Inflammatory macrophage treated with lipopolysaccharide for 4 hours (primary cell): ENCODE results near the gene RNF103.
A peak's percentile ranks its signal among the peaks of the same experiment; 100 is the strongest.
"Not testable (repeated sequence)": the region's sequence is repeated elsewhere in the genome, so short reads cannot be mapped to it uniquely, and the experiment has no call there.

ENCODE experiments used
- DNase-seq: peaks from one replicate; pipeline ENCODE4 v3.0.0-alpha.2; 2020

RNF103 gene

DNA sequence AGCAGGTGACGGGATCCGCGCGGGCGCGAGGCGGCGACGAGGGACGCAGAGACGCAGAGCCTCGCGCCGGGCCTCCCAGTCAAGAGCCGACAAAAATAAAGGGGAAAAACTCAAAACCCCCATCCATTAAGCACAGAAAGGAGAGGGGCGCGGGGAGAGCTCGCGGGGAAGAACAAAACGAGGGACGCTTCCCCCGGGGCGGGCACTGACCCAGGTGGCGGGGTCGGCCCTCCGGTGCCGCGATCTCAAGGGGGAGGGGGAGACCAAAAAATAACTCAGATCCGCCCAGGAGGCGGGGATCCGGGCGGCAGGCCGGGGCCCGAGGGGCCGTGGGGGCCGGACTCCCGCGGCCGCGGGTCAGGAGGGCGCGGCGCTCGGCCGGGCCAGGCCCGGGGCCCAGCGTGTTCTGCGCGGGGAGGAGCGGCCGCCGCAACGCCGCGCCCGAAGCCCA, 597 bp downstream of the RNF103 start:
- peak; percentile 57 for DNase-seq

DNA sequence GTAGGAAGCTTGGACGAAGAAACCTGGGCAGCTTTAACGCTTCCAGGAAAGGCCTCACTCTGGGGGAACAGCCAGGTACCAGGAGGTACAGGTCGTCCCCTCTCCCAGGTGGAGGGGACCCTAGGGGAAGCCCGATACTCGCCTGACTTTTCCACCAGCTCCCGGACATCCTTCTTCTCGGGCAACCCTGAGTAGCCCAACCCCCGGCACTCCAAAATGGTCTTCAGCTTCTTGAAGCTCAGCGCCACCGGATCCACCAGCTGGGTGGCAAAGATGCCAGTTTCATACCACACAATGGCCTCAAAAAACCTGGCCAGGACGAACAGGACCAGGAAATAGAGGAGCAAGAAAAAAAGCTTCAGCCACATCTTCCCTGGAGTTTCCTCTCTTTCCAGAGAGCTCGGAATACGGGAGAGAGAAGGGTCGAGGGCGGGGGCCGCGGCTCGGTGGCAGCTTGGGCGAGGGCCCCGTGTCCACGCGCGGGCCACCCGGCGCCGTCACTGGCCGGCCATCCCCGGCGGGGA, 1.1 kb downstream of the RNF103 start:
- peak; percentile 29 for DNase-seq

DNA sequence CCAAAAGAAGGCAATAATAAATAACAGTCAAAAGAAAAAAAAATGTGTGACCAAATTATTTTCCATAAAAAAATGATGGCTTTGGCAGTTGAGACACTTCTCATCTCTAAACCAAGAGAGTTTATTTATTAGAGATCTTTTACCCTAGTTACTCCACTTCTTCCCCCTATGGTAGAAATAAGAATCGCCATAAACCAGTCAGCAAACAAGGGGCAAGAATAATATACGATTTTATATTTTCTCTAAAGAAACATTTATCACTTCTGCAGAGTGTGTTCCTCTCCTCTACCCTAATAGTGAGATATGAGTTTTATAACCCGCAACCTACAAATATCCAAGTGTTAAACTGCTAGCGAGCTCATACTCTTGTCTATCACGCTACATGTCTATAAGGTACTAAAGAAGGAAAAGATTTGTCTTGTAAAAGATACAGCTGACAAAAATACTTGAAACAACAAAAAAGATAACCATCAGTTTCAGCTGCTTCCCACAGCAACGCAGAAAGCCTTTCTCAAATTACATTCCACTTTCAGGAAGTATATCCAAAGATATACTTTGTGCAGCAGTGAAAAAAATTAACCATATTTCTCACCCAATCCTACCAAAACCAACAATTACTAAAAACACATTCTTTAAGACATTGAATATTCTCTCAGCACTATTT, 2.3 kb downstream of the RNF103 start:
- no peak for DNase-seq

DNA sequence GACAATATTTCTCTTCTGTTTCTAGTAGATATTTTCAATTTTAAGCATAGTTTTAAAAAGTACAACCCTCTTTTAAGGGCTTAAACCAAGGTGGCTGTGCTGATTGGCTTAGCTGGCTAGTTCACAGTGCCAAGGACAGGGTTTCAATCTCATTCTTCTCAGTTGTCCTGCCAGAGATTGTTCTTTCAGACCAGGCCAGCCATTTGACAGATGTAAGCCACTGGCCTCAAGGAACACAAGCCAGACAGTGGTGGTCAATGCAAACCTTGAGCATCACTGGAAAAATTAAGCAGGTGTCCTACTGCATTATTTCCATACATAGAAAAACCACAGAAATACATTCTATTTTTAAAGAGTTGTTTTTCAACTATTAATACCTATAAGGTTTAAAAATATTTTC, 5.9 kb downstream of the RNF103 start:
- no peak for DNase-seq

DNA sequence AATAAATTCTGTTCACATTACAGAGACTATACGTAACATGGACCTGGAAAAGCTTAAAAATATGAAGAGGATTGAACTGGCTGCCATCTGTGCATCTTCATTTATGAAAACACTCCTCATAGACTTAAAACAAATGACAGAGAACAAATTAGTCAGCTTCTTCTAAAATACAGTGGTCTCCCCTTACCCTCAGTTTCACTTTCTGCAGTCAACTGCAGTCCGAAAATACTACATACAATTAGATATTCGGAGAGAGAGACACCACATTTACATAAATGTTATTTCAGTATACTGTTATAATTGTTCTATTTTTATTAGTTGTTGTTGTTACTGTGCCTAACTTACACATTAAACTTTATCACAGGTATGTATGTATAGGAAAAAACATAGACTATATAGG, 6.5 kb downstream of the RNF103 start:
- DNase-seq: no peak

DNA sequence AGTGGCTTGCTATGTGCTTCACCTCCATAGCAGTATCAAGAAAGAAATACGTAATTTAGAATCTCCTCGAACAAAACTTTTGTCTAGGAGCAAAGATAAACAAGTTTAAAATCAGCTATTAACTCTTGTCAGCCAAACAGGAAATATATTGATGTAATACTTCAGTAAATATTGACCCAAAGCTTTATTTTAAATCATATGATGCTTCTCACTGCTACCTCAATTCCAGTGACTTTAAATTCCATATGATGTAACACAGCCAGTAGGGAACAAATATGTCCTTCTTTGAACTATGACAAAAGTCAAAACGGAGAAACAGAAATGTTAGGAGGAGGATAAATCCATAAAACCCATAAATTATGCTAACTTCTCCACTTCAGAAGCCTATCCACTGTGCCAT, 7.2 kb downstream of the RNF103 start:
- no peak for DNase-seq

DNA sequence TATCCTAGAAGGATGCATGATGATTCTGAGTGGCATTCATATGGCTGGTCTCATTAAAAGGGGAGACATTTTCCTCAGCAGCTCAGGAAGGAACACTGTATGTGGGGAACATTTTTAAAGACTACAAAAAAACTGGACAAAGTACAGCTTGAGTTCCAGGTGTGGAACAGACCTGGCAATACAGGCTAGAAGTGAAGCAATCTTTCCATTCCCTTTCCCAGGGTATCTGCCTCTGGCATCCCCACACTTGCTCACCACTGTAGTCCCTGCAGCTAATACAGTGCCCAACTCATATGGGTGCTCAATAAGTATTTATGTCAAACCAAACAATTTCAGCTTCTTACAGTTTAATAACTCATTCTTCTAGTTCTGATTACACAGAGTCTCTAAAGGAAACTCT, 8.1 kb downstream of the RNF103 start:
- no peak for DNase-seq

DNA sequence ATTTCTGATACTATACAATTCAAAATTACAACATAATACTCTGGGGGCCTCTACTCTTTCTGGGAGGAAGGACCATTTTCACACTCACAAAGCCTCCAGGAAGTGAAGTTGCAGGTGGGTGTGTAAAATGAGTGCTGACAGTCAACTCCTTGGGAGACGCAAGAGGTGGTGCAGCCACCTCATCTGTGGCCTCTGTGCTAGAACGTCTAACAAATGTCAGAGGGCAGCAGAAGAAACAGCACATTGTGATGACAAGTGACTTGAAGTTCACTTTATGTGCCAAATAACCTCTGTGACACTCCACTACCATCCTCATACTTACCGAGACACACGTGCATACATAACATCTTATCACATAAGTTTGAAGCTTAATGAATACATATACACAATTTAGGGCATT, 10.2 kb downstream of the RNF103 start:
- DNase-seq: no peak

DNA sequence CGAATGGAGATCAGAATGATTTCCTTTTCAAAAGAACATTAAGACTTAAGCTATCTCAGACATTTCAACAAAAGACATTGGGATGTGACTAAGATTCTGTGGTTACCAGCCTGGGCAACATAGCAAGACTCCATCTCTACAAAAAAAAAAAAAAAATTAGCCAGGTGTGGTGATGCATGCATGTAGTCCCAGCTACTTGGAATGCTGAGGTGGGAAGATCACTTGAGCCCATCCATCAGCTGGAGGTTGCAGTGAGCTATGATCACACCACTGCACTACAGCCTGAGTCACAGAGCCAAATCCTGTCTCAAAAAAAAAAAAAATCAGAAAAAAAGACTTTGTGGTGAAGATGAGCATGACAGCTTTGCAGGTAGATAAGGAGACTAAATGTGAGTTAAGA, 12.8 kb downstream of the RNF103 start:
- DNase-seq: no peak

DNA sequence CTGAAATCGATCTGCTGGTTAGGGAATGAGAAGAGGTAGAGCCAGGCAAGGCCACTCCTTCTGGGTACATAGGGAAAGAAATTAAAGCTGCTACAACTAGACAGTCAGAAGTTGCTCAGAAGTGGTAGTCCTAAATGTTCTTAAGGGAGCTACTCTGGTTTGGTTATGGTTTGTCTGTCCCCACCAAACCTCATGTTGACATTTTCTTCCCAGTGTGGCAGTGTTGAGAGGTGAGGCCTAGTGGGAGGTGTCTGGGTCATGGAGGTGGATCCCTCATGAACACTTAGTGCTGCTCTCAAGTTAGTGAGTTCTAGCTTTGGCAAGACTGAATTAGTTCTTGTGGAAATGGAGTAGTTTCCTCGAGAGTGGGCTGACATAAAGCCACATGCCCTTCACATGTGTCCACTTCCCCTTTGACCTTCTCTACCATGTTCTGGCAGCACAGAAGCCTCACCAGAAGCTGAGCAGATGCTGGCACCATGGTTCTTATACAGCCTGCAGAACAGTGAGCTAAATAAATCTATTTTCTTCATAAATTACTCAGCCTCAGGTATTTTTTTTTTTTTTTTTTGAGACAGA, 14.7 kb downstream of the RNF103 start:
- DNase-seq: peak; percentile 21

DNA sequence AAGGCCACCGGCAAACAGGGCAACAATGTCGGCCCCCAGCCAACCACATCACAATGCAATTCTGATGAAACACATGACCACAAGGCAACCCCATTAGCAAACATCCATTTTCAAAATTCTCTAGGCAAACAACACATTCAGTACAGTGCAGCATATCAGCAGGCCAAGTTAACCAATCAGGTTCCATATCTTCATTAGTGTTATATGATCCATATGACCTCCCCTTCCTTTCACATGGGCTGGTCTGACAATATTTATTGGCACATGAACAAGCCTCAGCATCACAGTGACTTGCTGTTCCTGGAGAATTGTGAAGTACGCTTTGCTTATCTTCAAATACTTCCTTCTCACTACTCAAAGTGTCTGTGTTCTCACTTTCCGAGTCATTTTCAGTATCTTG, 19.8 kb downstream of the RNF103 start:
- no peak for DNase-seq

DNA sequence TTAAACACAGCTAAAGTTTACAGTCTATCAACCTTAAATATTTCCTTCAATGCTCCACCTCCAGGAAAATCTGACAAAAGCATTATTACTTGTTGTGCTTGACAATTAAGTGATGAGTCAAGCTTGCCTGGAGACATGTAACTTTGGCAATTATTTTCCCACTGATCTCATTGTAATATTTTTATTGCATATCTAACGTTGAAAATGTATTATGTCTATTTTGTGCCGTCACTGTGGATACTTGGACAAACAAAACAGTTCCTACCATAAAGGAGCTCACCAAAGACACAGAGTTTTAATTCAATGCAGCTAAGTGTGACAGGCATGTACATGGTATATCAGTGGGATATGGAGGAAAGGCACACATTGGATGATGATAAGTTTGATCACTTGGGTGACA, 24.7 kb downstream of the RNF103 start:
- no peak for DNase-seq

DNA sequence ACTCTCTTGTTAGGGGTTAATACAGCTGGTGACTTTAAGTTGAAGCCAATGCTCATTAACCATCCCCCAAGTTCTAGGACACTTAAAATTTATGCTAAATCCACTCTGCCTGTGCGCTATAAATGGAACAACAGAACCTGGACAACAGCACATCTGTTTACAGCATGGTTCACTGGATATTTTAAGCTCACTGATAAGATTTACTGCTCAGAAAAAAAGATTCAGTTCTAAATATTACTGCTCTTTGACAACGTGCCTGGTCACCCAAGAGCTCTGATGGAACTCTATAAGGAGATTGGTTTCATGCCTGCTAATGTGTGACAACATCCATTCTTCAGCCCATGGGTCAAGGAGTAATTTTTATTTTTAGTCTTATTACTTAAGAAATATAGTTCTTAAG, 27.5 kb downstream of the RNF103 start:
- no peak for DNase-seq

DNA sequence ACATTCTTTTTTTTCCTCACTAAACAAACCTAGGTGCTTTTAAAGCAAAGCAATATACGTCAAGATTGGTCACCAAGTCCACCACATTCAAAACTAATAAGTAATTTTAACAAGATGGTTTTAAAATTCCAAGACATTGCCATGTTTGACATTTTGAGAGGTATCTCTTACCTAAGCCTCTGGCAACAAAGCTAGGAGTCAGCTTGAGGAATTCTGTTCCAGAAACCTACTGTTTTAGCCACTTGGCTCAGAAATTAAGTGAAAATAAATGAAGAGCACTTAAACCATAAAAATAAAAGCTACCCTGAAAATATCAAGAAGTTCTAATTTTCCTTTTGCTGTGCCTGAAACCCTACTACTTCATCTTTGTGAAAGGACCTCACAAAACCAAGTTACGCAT, 30.4 kb downstream of the RNF103 start:
- DNase-seq: no peak

DNA sequence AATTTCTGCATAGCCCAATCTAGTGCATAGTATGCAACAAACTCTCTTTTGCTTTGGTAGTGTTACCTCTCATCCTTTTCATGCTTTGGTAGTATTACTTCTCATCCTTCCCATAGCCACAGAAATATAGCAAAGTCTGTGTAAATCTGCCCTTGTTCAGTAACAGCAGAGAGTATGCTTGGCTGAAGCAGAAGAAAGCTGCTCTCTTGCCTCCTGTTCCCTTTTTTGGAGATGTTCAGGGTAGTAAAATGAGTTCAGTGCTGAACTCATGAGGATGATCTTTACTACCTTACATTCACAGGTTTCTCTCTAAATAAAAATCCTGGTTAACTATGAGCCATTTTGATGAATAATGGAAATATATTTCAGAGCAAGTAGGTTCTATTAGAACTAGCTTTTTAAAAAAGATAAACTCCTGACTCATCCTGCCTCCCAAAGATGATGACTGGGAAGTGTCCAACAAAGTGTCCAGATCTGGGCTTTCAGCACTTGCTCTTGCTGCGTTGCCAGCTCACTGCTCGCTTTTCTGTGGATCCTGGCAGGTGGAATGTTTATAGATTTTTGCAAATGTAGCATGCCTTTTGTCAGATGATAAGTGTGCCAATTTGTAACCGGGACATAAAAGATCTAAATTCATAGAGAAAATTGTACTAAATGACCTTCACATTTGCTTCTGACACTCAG, 31.0 kb downstream of the RNF103 start:
- no peak for DNase-seq

DNA sequence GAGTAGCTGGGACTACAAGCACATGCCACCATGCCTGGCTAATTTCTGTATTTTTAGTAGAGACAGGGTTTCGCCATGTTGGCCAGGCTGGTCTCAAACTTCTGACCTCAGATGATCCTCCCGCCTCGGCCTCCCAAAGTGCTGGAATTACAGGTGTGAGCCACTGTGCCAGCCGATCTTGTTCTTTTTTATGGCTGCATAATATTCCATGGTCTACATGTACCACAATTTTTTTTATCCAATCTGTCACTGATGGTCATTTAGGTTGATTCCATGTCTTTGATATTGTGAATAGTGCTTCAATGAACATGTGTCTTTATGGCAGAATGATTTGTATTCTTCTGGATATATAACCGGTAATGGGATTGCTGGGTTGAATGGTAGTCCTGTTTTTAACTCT, 34.0 kb downstream of the RNF103 start:
- not testable (repeated sequence) for DNase-seq

DNA sequence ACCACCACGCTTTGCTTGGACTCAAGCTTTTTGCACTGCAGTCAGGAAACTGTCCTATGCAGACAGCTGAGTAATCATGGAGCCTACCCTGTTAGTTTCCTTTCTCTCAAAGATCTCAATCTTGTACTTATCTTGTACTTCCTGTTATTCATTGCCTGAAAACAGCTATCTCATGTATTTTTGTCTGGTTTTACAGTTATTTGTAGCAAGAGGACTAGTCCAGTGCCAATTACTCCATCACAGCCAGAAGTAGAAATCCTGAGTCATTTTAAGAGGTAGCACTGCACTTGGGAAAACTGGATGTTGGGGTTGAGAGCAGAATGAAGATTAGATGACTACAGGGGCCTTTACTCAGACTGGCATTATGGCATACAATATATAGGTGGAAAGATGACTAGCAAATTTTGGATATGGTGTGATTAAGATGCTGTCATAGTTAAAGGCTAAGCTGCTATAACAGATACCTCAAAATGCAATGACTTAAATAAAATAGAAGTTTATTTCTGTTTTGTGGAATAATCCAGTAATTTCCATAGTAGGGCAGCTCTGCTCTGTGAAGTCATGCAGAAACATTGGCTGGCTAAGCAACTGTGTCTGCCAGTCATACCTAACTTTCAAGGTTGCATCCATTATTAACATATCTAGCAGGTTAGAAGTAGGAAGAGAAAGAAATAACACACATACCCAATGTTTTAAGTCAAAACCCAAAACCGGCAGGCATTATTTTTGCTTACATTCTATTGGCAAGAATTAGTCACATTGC, 39.3 kb downstream of the RNF103 start:
- DNase-seq: peak; percentile 56

DNA sequence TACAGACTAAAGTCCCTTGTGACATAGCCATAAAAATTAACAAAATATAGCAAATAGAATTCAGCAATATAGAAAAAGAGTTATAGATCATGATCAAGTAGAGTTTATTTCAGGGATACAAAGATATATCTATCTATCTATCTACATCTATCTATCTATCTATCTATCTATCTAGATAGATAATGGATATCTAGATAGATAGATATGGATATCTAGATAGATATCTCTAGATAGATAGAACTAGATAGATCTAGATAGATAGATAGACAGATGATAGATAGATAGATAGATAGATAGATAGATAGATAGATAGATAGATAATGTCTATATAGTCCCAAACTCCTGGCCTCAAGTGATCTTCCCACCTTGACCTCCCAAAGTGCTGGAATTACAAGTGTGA, 43.1 kb downstream of the RNF103 start:
- DNase-seq: no peak

DNA sequence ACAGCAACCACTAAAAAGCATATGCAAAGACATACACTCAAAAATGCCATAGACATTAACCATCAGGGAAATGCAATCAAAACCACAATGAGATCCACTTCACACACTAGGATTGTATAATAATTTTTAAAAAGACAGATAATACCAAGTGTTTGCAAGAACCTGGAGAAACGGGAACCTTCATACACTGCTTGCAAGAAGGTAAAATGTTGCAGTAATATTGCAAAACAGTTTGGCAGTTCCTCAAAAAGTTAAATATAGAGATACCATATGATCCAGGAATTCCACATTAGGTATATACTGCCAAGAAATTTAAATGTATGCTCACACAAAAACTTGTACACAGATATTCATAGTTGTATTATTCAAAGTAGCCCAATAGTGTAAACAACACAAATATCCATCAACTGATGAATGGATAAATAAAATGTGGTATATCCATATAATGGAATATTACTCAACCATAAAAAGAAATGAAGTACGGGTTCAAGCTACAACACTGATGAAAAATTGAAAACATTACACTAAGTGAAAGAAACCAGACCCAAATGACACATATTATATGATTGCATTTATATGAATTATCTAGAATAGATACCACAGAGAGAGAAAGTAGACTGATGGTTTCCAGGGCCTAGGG, 45.7 kb downstream of the RNF103 start:
- DNase-seq: peak; percentile 40

DNA sequence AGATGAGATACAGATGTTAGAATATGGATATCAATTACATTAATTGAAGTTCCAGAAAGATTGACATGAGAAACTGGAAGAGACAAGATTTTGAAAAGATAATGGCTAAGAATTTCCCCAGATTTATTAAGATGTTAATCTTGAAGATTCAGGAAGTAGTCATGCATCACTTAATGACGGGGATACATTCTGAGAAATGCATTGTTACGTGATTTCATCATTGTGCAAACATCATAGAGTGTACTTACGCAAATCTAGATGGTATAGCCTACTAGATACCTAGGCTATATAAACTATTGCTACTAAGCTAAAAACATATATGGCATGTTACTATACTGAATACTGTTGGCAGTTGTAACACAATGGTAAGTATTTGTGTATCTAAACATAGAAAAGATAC, 53.6 kb downstream of the RNF103 start:
- peak; percentile 64 for DNase-seq

DNA sequence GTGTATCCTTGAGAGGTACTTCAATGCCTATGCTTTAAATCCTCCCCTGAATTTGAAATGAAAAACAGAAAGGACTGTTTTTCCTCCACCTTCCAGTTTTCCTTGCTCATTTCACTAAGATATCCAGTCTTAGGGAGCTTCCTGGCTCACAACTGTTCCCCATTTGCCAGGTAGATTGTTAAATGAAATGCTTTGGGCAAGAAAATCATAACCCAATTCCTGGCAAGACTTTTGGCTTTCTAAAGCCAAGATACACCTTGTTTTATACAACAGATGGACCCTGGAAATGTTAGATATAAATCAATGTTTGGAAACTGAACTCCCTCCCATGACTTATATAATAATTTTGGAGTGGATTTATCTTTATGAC, 56.9 kb downstream of the RNF103 start:
- DNase-seq: no peak

DNA sequence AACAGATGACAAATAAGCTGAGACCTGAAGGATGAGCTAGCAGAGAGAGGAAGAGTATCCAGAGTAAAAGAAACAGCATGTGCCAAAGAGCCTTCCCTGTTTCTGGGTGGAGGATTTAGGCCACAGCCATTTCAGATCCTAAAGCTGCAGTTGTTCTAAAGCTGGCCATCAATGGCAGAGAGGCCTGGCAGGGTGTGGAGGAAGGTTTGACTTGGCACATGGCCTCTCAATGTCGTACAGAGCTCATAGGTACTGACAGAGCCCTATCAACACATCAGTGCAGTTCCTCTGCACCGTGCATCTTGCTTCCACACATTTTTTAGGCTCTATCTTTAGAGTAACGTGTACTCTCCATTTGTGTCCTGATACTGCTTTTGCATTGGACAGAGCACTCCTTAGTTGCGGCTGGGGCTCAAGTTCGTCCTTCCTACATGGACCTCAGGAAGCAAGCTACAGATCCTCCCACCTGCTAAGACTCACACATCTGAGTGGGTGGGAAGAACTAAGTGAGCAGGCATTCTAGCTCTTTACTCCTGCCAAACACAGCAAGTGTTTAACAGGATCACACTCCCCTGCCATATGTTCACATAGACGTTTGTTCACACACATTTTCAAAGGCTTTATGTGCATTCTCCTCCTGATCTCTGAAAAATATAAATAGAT, 57.4 kb downstream of the RNF103 start:
- no peak for DNase-seq

DNA sequence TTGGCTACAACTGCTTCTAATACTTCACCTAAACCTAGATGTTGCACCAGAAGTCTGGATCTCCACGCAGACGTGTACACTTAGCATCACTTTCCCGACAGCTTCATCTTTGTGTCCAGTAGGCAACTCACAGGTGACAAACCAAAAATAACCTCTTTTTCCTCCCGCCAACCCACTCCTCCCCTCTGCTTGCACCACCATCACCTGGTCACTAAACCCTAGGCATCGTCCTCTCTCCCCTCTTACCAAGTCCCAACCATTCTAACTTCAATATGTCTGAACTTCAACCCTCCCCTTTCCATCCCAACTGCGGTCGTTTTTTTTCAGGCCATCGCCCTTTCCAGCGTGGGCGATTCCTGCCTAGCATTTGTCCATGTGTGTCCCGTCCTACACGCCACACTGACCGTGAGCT, 60.0 kb downstream of the RNF103 start:
- no peak for DNase-seq
